ENCODE data around the gene ADK.
"Not testable (repeated sequence)": the region's sequence is repeated elsewhere in the genome, so short reads cannot be mapped to it uniquely, and the experiment has no call there.

Gene ADK

DNA sequence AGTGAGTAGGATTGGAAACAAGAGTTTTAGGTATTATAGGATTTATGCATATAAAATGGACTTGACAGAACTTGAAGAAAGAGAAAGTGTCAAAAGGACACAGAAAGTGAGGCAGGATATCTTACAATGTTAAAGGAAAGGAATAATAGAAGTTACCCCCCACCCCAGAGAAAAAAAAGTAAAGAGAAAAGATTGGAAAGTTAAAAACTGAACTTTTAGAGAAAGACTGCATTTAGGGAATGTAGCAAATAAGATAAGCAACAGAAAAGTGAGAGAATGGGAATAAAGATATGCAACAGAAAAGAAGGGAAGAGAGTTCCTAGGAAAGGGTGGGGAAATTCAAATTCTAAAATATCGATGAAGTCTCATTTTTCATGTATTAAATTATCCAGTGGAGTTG lies 424.9 kb downstream of the ADK start:
- Histone ChIP-seq H3K4me1 (ENCODE audit: control insufficient read depth, insufficient read depth, low read length) (no peaks in the 10 kb centered on the region), H3K9me3 (ENCODE audit: control insufficient read depth, low read length) (no peaks in the 10 kb centered on the region)
- 86 to 100% methylated on average over 1 of the region's 1 CpG for WGBS, 2 experiments

DNA sequence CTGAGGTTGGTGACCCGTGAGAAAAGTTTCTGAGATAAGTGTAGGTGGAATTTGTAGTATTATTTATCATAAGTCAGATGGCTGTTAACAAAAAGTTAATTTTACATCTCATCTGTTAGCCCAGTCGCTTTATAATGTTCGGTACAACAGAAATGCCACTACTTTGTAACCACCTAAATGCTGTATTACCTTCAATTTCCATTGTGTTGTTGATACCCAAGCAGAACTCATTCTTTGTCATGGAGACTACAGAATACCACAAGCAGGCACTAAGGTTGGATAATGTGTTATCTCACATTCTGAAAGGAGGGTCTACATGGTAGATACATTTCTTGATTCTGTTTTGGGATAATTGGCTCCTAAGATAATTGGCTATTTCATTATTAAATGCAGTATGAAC lies 425.6 kb downstream of the ADK start:
- 93 to 95% methylated on average over 3 of the region's 3 CpGs for WGBS, 2 experiments
- Histone ChIP-seq H3K9me3 (ENCODE audit: control insufficient read depth, low read length) (no peaks in the 10 kb centered on the region), H3K27me3 (ENCODE audit: control insufficient read depth, insufficient read depth, low read length, poor library complexity, severe bottlenecking) (no peaks in the 10 kb centered on the region), H3K36me3 (ENCODE audit: control insufficient read depth, insufficient read depth, low read length) (no peaks in the 10 kb centered on the region), H3K4me3 (ENCODE audit: insufficient read depth, low read depth, low read length) (no peak overlapping the region), H3K27ac (ENCODE audit: insufficient read depth, low read depth, low read length, poor library complexity, severe bottlenecking) (no peak overlapping the region), H3K4me1 (ENCODE audit: control insufficient read depth, insufficient read depth, low read length) (no peaks in the 10 kb centered on the region)

More for the DNA sequence above, 424.9 kb downstream of the ADK start:
- Histone ChIP-seq H3K36me3 (ENCODE audit: control insufficient read depth, insufficient read depth, low read length) (no peaks in the 10 kb centered on the region), H3K27ac (ENCODE audit: insufficient read depth, low read depth, low read length, poor library complexity, severe bottlenecking) (no peak overlapping the region), H3K4me3 (ENCODE audit: insufficient read depth, low read depth, low read length) (no peak overlapping the region), H3K27me3 (ENCODE audit: control insufficient read depth, insufficient read depth, low read length, poor library complexity, severe bottlenecking) (no peaks in the 10 kb centered on the region)

DNA sequence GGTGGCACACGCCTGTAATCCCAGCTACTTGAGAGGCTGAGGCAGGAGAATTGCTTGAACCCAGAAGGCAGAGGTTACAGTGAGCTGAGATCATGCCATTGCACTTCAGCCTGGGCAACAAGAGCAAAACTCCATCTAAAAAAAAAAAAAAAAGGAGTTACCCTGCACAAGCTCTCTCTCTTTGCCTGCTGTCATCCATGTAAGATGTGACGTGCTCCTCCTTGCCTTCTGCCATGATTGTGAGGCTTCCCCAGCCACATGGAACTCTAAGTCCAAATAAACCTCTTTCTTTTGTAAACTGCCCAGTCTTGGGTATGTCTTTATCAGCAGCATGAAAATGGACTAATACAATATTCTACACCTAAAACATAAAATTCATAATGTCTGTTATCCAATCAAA lies 429.4 kb downstream of the ADK start:
- H3K27ac ChIP-seq (ENCODE audit: insufficient read depth, low read depth, low read length, poor library complexity, severe bottlenecking); H3K36me3 ChIP-seq (ENCODE audit: control insufficient read depth, insufficient read depth, low read length); H3K27me3 ChIP-seq (ENCODE audit: control insufficient read depth, insufficient read depth, low read length, poor library complexity, severe bottlenecking); H3K4me3 ChIP-seq (ENCODE audit: insufficient read depth, low read depth, low read length); H3K4me1 ChIP-seq (ENCODE audit: control insufficient read depth, insufficient read depth, low read length); H3K9me3 ChIP-seq (ENCODE audit: control insufficient read depth, low read length): not testable (repeated sequence)
- 90 to 96% methylated on average over 2 of the region's 2 CpGs for WGBS, 2 experiments

DNA sequence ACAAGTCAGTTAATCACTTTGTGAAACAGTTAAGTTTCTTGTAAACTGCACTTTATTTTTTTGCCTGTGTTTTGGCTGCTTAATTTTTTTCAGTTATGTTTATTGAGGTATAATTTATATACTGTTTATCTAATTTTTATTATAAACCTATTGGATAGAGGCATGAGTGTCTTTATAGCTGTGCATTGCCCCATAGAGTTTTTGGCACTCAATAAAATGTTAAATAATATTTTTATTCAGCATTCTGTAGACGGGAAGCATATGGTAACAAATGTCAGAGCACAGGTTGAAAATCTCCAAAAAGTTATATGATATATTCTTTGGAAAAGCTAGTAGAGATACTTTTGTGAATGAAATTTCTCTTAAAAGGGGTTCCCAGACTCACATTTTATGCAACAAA lies 431.5 kb downstream of the ADK start:
- H3K27me3 ChIP-seq (ENCODE audit: control insufficient read depth, insufficient read depth, low read length, poor library complexity, severe bottlenecking), result no peaks in the 10 kb centered on the region
- H3K4me1 ChIP-seq (ENCODE audit: control insufficient read depth, insufficient read depth, low read length), result peaks cover 10% of the 10 kb centered on the region
- 89 to 100% methylated on average over 1 of the region's 1 CpG for WGBS, 2 experiments
- no peaks in the 10 kb centered on the region for H3K36me3 ChIP-seq (ENCODE audit: control insufficient read depth, insufficient read depth, low read length)
- H3K4me3 ChIP-seq (ENCODE audit: insufficient read depth, low read depth, low read length), result no peak overlapping the region
- no peak overlapping the region for H3K27ac ChIP-seq (ENCODE audit: insufficient read depth, low read depth, low read length, poor library complexity, severe bottlenecking)
- H3K9me3 ChIP-seq (ENCODE audit: control insufficient read depth, low read length), result no peaks in the 10 kb centered on the region

DNA sequence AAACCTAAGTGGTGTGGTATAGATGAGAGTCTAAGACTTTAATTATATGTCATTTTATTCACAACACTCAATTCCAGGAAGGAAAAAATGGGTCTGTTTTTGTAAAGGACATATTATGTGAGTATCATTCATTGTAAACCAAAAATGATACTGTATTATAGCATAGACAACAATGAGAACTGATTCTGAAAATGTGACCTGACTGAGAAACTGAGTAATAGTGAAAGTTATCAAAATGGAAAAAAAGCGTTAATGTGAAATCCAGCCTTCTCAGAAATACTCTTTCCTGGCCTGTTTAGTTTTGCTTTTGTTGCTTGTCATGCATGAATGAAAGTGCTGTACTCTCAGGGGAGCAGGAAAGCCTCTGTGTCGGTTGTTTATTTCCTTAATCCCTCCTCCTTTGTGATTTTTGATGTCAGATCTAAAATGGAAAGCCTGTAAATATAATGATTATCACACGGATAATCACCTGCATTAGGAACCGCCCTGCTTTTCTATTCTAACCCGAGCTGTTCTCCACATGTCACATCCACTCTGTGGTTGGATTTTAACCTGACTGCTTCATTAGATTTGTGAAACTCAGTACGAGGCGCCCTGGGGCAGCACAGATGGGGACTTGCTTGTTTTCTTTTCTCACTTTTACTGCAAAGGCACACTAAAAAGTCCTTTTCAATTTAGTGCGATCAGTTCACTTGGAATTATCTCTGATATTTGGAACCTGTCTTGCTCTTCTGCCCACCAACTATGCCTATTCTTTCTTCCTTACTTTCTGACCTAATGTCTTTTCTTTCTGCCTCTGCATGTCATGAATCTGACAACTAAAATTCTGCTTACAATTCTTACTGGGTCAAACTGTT lies 434.4 kb downstream of the ADK start:
- H3K4me1 ChIP-seq (ENCODE audit: control insufficient read depth, insufficient read depth, low read length), result peaks cover 27% of the 10 kb centered on the region
- H3K36me3 ChIP-seq (ENCODE audit: control insufficient read depth, insufficient read depth, low read length), result no peaks in the 10 kb centered on the region
- H3K9me3 ChIP-seq (ENCODE audit: control insufficient read depth, low read length), result no peaks in the 10 kb centered on the region
- 69 to 75% methylated on average over 7 to 8 of the region's 8 CpGs for WGBS, 2 experiments
- H3K27me3 ChIP-seq (ENCODE audit: control insufficient read depth, insufficient read depth, low read length, poor library complexity, severe bottlenecking), result no peaks in the 10 kb centered on the region
- H3K4me3 ChIP-seq (ENCODE audit: insufficient read depth, low read depth, low read length), result no peak overlapping the region
- H3K27ac ChIP-seq (ENCODE audit: insufficient read depth, low read depth, low read length, poor library complexity, severe bottlenecking), result no peak overlapping the region

DNA sequence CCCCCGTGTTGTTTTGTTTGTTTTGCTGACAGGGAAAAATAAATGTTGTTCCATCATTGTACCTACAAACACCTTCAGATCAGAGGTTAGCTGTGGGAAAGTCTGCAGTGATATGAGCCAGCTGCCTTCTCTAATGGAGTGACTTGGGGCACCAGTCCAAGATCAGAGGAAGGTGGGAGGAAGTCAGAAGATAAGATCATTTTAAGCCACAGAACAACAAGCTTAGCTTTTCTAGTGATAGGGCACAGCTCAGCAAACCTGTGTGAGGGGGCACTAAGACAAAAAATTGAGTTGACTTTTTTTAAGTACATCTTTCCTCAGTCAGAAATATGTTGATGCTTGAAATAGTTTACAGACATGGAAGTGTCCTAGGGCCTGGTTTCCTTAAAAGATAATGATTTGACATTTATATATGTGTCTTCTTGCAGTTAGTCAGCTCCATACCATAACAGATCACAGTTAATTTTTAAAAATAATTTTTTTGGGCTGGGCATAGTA lies 435.1 kb downstream of the ADK start:
- WGBS, 2 experiments, result 83% methylated on average over 1 of the region's 1 CpG; no CpG with 5 or more reads in 1 of the 2 experiments
- Histone ChIP-seq H3K4me3 (ENCODE audit: insufficient read depth, low read depth, low read length) (no peak overlapping the region), H3K36me3 (ENCODE audit: control insufficient read depth, insufficient read depth, low read length) (no peaks in the 10 kb centered on the region), H3K27ac (ENCODE audit: insufficient read depth, low read depth, low read length, poor library complexity, severe bottlenecking) (no peak overlapping the region), H3K27me3 (ENCODE audit: control insufficient read depth, insufficient read depth, low read length, poor library complexity, severe bottlenecking) (no peaks in the 10 kb centered on the region), H3K4me1 (ENCODE audit: control insufficient read depth, insufficient read depth, low read length) (peaks cover 27% of the 10 kb centered on the region), H3K9me3 (ENCODE audit: control insufficient read depth, low read length) (no peaks in the 10 kb centered on the region)

DNA sequence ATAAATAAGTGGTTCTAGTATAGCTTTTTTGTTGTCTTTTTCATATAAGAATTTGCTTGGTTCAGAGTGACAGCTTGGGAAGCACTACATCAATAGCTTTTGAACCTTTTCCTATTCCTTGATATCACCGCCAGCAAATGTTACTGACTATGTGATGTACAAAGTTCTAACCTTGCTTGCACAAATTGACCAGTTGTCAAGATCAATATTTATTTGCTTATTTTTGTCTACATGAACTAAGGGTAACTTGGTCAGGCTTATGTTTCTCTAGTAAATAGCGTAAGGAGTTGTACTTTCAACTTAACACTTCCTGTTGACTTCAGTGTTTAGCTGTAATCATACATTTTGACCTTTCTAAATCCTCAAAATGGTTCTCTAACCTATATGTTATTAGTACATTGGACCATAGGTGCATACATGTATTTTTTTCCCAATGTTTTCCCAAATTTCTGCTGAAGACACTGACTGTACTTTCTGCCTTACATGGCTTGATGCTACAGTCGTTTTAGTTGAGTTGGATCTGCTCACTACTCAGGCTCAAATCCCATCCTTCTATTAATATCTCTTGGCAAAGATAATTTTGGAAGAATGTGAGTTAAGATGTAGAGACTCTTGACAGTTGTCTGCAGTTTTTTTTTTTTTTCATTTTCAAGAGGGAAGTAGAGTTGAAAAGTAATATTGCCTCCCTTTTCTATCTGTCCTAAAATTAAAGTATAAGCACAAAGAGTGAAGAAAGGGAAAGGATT lies 436.3 kb downstream of the ADK start:
- no peaks in the 10 kb centered on the region for H3K36me3 ChIP-seq (ENCODE audit: control insufficient read depth, insufficient read depth, low read length)
- no peaks in the 10 kb centered on the region for H3K9me3 ChIP-seq (ENCODE audit: control insufficient read depth, low read length)
- WGBS, 2 experiments, result 94 to 100% methylated on average over 2 to 3 of the region's 3 CpGs
- no peak overlapping the region for H3K27ac ChIP-seq (ENCODE audit: insufficient read depth, low read depth, low read length, poor library complexity, severe bottlenecking)
- no peak overlapping the region for H3K4me3 ChIP-seq (ENCODE audit: insufficient read depth, low read depth, low read length)
- H3K4me1 ChIP-seq (ENCODE audit: control insufficient read depth, insufficient read depth, low read length), result peaks cover 27% of the 10 kb centered on the region
- no peaks in the 10 kb centered on the region for H3K27me3 ChIP-seq (ENCODE audit: control insufficient read depth, insufficient read depth, low read length, poor library complexity, severe bottlenecking)

DNA sequence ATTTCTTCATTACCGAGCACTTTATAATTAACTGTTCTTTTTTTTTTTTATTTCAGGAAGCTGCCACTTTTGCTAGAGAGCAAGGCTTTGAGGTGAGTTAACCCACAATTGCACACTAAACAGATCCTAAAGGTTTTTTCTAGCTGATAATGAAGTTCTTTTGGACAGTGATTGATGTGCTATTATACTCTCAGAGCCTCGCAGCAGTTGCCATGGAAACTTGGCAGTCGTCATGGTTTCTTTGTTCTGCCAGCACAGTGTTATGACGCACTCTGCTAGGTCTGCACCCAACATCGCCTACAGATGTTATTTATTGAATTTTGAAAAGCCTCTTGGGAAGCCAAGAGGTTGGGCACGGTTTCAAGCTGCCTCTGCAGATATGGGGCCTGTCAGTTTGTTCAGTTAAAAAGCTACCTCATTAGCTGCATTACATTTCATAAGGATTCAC lies 438.2 kb downstream of the ADK start:
- Histone ChIP-seq H3K27ac (ENCODE audit: insufficient read depth, low read depth, low read length, poor library complexity, severe bottlenecking) (peak overlapping the region; percentile 83), H3K9me3 (ENCODE audit: control insufficient read depth, low read length) (no peaks in the 10 kb centered on the region), H3K27me3 (ENCODE audit: control insufficient read depth, insufficient read depth, low read length, poor library complexity, severe bottlenecking) (no peaks in the 10 kb centered on the region), H3K4me3 (ENCODE audit: insufficient read depth, low read depth, low read length) (no peak overlapping the region), H3K4me1 (ENCODE audit: control insufficient read depth, insufficient read depth, low read length) (peaks cover 27% of the 10 kb centered on the region), H3K36me3 (ENCODE audit: control insufficient read depth, insufficient read depth, low read length) (no peaks in the 10 kb centered on the region)
- WGBS, 2 experiments, result 65 to 74% methylated on average over 6 of the region's 6 CpGs

DNA sequence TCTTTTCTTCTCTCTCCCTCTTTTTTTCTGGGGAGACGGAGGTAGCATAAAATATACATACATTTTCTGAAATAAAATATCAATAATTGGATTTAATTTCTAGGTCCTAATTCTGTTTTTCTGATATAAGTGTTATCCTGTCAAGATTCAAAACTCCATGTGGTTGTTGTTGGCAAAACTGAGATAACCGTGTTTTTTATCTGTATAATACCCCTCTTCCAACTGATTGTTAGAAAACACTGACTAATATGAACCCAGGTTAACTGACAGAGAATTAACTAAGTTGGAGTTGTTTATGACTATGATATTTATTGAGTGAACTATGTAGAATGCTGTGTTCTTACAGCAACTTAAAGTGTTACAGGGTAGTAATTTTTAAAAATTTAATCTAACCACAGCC lies 438.8 kb downstream of the ADK start:
- no CpG with 5 or more reads among the region's 2 CpGs for WGBS, 2 experiments

DNA sequence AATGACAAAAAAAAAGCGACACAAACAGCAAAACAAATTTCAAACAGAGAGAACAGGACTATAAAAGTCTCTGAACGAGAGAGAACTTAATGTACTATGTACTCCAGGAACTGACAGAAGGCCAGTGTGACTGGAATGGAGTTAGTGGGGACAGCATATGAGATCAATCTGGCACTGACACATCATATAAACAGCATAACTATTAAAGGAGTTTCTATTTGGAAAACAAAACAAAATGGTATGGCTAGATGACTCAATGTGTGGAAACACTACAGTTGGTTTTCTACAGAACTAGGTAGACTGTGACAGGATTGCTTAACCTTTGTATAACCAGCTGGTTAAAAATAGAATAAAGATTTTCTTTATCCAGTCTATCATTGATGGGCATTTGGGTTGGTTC lies 442.4 kb downstream of the ADK start:
- H3K4me3 ChIP-seq (ENCODE audit: insufficient read depth, low read depth, low read length), result no peak overlapping the region
- H3K4me1 ChIP-seq (ENCODE audit: control insufficient read depth, insufficient read depth, low read length), result peaks cover 15% of the 10 kb centered on the region
- no peaks in the 10 kb centered on the region for H3K9me3 ChIP-seq (ENCODE audit: control insufficient read depth, low read length)
- WGBS, 2 experiments, result 100% methylated on average over 2 of the region's 2 CpGs
- H3K36me3 ChIP-seq (ENCODE audit: control insufficient read depth, insufficient read depth, low read length), result no peaks in the 10 kb centered on the region
- H3K27ac ChIP-seq (ENCODE audit: insufficient read depth, low read depth, low read length, poor library complexity, severe bottlenecking), result no peak overlapping the region
- no peaks in the 10 kb centered on the region for H3K27me3 ChIP-seq (ENCODE audit: control insufficient read depth, insufficient read depth, low read length, poor library complexity, severe bottlenecking)

More for the DNA sequence above, 438.8 kb downstream of the ADK start:
- Histone ChIP-seq H3K9me3 (ENCODE audit: control insufficient read depth, low read length) (no peaks in the 10 kb centered on the region), H3K4me1 (ENCODE audit: control insufficient read depth, insufficient read depth, low read length) (peaks cover 27% of the 10 kb centered on the region), H3K4me3 (ENCODE audit: insufficient read depth, low read depth, low read length) (no peak overlapping the region), H3K36me3 (ENCODE audit: control insufficient read depth, insufficient read depth, low read length) (no peaks in the 10 kb centered on the region), H3K27ac (ENCODE audit: insufficient read depth, low read depth, low read length, poor library complexity, severe bottlenecking) (peak overlapping the region; percentile 83), H3K27me3 (ENCODE audit: control insufficient read depth, insufficient read depth, low read length, poor library complexity, severe bottlenecking) (no peaks in the 10 kb centered on the region)
